ENCODE data around the gene PLCL2. TPM values are rescaled to one million over a fixed set of nuclear protein-coding genes. Genes with fewer than 3 reads are reported as not detected.

PLCL2 gene
- total and polyA plus RNA-seq, 2 donors, result 7.0 to 17.8 TPM

GRCh38 chr3:16886303-16886683 is 1.5 kb downstream of the PLCL2 start:
- Histone ChIP-seq H3K9me3 (ENCODE audit: control insufficient read depth in 2 of 2, insufficient read depth in 1 of 2, low read length in 1 of 2) (peaks cover 0 to 6% of the 10 kb centered on the region in 2 donors), H3K27me3 (ENCODE audit: control insufficient read depth in 2 of 2, insufficient read depth in 1 of 2, low read length in 1 of 2) (peaks cover 0 to 9% of the 10 kb centered on the region in 2 donors), H3K36me3 (ENCODE audit: control insufficient read depth in 2 of 2, insufficient read depth in 2 of 2, low read length in 1 of 2) (no peaks in the 10 kb centered on the region), H3K4me1 (ENCODE audit: control insufficient read depth in 2 of 2, insufficient read depth in 2 of 2, low read length in 2 of 2) (peaks cover 12 to 24% of the 10 kb centered on the region in 2 donors), H3K27ac (ENCODE audit: low read depth in 1 of 2, low read length in 1 of 2) (peak overlapping the region; percentile 47 to 48), H3K4me3 (ENCODE audit: low read length in 2 of 2) (peak overlapping the region; percentile 51 to 71)
- 21% methylated on average over 3 of the region's 3 CpGs for WGBS
- DNase-seq (ENCODE audit: low read depth in 6 of 9, low spot score in 9 of 9), result peak in 1 of 9 donors; percentile 43

GRCh38 chr3:16887130-16887529 is 2.4 kb downstream of the PLCL2 start:
- no peak for DNase-seq (ENCODE audit: low read depth in 6 of 9, low spot score in 9 of 9)
- H3K4me1 ChIP-seq (ENCODE audit: control insufficient read depth in 2 of 2, insufficient read depth in 2 of 2, low read length in 2 of 2), result peaks cover 12 to 24% of the 10 kb centered on the region in 2 donors
- no peak overlapping the region for H3K4me3 ChIP-seq (ENCODE audit: low read length in 2 of 2)
- no peak overlapping the region for H3K27ac ChIP-seq (ENCODE audit: low read depth in 1 of 2, low read length in 1 of 2)
- peaks cover 0 to 9% of the 10 kb centered on the region in 2 donors for H3K27me3 ChIP-seq (ENCODE audit: control insufficient read depth in 2 of 2, insufficient read depth in 1 of 2, low read length in 1 of 2)
- H3K36me3 ChIP-seq (ENCODE audit: control insufficient read depth in 2 of 2, insufficient read depth in 2 of 2, low read length in 1 of 2), result no peaks in the 10 kb centered on the region
- H3K9me3 ChIP-seq (ENCODE audit: control insufficient read depth in 2 of 2, insufficient read depth in 1 of 2, low read length in 1 of 2), result peaks cover 0 to 6% of the 10 kb centered on the region in 2 donors
- 95% methylated on average over 1 of the region's 1 CpG for WGBS

- DNase-seq (ENCODE audit: low read depth in 6 of 9, low spot score in 9 of 9), result no peak
- WGBS, result 26% methylated on average over 3 of the region's 3 CpGs
- no peak overlapping the region for H3K27ac ChIP-seq (ENCODE audit: low read depth in 1 of 2, low read length in 1 of 2)
Observed at GRCh38 chr3:16888356-16888755, 3.6 kb downstream of the PLCL2 start.

GRCh38 chr3:16888785-16889607 is 4.2 kb downstream of the PLCL2 start:
- DNase-seq (ENCODE audit: low read depth in 6 of 9, low spot score in 9 of 9), result peak in 4 of 9 donors; percentile 37 to 74 (median 54)
- WGBS, result 35% methylated on average over 9 of the region's 9 CpGs
- Histone ChIP-seq H3K4me1 (ENCODE audit: control insufficient read depth in 2 of 2, insufficient read depth in 2 of 2, low read length in 2 of 2) (peaks cover 8 to 19% of the 10 kb centered on the region in 2 donors), H3K27me3 (ENCODE audit: control insufficient read depth in 2 of 2, insufficient read depth in 1 of 2, low read length in 1 of 2) (no peaks in the 10 kb centered on the region), H3K36me3 (ENCODE audit: control insufficient read depth in 2 of 2, insufficient read depth in 2 of 2, low read length in 1 of 2) (no peaks in the 10 kb centered on the region), H3K27ac (ENCODE audit: low read depth in 1 of 2, low read length in 1 of 2) (no peak overlapping the region), H3K9me3 (ENCODE audit: control insufficient read depth in 2 of 2, insufficient read depth in 1 of 2, low read length in 1 of 2) (no peaks in the 10 kb centered on the region), H3K4me3 (ENCODE audit: low read length in 2 of 2) (no peak overlapping the region)

More at GRCh38 chr3:16888356-16888755, 3.6 kb downstream of the PLCL2 start:
- H3K9me3 ChIP-seq (ENCODE audit: control insufficient read depth in 2 of 2, insufficient read depth in 1 of 2, low read length in 1 of 2), result peaks cover 0 to 6% of the 10 kb centered on the region in 2 donors
- H3K27me3 ChIP-seq (ENCODE audit: control insufficient read depth in 2 of 2, insufficient read depth in 1 of 2, low read length in 1 of 2), result peaks cover 0 to 6% of the 10 kb centered on the region in 2 donors
- H3K4me3 ChIP-seq (ENCODE audit: low read length in 2 of 2), result no peak overlapping the region
- H3K36me3 ChIP-seq (ENCODE audit: control insufficient read depth in 2 of 2, insufficient read depth in 2 of 2, low read length in 1 of 2), result no peaks in the 10 kb centered on the region
- peaks cover 12 to 24% of the 10 kb centered on the region in 2 donors for H3K4me1 ChIP-seq (ENCODE audit: control insufficient read depth in 2 of 2, insufficient read depth in 2 of 2, low read length in 2 of 2)

- Histone ChIP-seq H3K4me3 (ENCODE audit: low read length in 2 of 2) (no peak overlapping the region), H3K9me3 (ENCODE audit: control insufficient read depth in 2 of 2, insufficient read depth in 1 of 2, low read length in 1 of 2) (no peaks in the 10 kb centered on the region), H3K4me1 (ENCODE audit: control insufficient read depth in 2 of 2, insufficient read depth in 2 of 2, low read length in 2 of 2) (peaks cover 8 to 19% of the 10 kb centered on the region in 2 donors), H3K27me3 (ENCODE audit: control insufficient read depth in 2 of 2, insufficient read depth in 1 of 2, low read length in 1 of 2) (no peaks in the 10 kb centered on the region), H3K36me3 (ENCODE audit: control insufficient read depth in 2 of 2, insufficient read depth in 2 of 2, low read length in 1 of 2) (no peaks in the 10 kb centered on the region), H3K27ac (ENCODE audit: low read depth in 1 of 2, low read length in 1 of 2) (no peak overlapping the region)
- no peak for DNase-seq (ENCODE audit: low read depth in 6 of 9, low spot score in 9 of 9)
- 96% methylated on average over 5 of the region's 5 CpGs for WGBS
Observed at GRCh38 chr3:16890597-16891333, 6.0 kb downstream of the PLCL2 start.

GRCh38 chr3:16893618-16894200 is 9.0 kb downstream of the PLCL2 start:
- Histone ChIP-seq H3K27me3 (ENCODE audit: control insufficient read depth in 2 of 2, insufficient read depth in 1 of 2, low read length in 1 of 2) (no peaks in the 10 kb centered on the region), H3K4me3 (ENCODE audit: low read length in 2 of 2) (no peak overlapping the region), H3K9me3 (ENCODE audit: control insufficient read depth in 2 of 2, insufficient read depth in 1 of 2, low read length in 1 of 2) (no peaks in the 10 kb centered on the region), H3K36me3 (ENCODE audit: control insufficient read depth in 2 of 2, insufficient read depth in 2 of 2, low read length in 1 of 2) (no peaks in the 10 kb centered on the region), H3K27ac (ENCODE audit: low read depth in 1 of 2, low read length in 1 of 2) (no peak overlapping the region), H3K4me1 (ENCODE audit: control insufficient read depth in 2 of 2, insufficient read depth in 2 of 2, low read length in 2 of 2) (peaks cover 8 to 33% of the 10 kb centered on the region in 2 donors)
- no peak for DNase-seq (ENCODE audit: low read depth in 6 of 9, low spot score in 9 of 9)
- 99% methylated on average over 1 of the region's 1 CpG for WGBS

GRCh38 chr3:16896094-16896627 is 11.4 kb downstream of the PLCL2 start:
- H3K36me3 ChIP-seq (ENCODE audit: control insufficient read depth in 2 of 2, insufficient read depth in 2 of 2, low read length in 1 of 2), result no peaks in the 10 kb centered on the region
- H3K27ac ChIP-seq (ENCODE audit: low read depth in 1 of 2, low read length in 1 of 2), result no peak overlapping the region

GRCh38 chr3:16896820-16897219 is 12.1 kb downstream of the PLCL2 start:
- Histone ChIP-seq H3K4me1 (ENCODE audit: control insufficient read depth in 2 of 2, insufficient read depth in 2 of 2, low read length in 2 of 2) (peaks cover 17 to 50% of the 10 kb centered on the region in 2 donors), H3K27me3 (ENCODE audit: control insufficient read depth in 2 of 2, insufficient read depth in 1 of 2, low read length in 1 of 2) (no peaks in the 10 kb centered on the region), H3K36me3 (ENCODE audit: control insufficient read depth in 2 of 2, insufficient read depth in 2 of 2, low read length in 1 of 2) (no peaks in the 10 kb centered on the region), H3K9me3 (ENCODE audit: control insufficient read depth in 2 of 2, insufficient read depth in 1 of 2, low read length in 1 of 2) (no peaks in the 10 kb centered on the region), H3K4me3 (ENCODE audit: low read length in 2 of 2) (no peak overlapping the region), H3K27ac (ENCODE audit: low read depth in 1 of 2, low read length in 1 of 2) (no peak overlapping the region)
- WGBS, result 93% methylated on average over 5 of the region's 5 CpGs
- no peak for DNase-seq (ENCODE audit: low read depth in 6 of 9, low spot score in 9 of 9)

More at GRCh38 chr3:16896094-16896627, 11.4 kb downstream of the PLCL2 start:
- 85% methylated on average over 5 of the region's 5 CpGs for WGBS
- H3K9me3 ChIP-seq (ENCODE audit: control insufficient read depth in 2 of 2, insufficient read depth in 1 of 2, low read length in 1 of 2), result no peaks in the 10 kb centered on the region
- H3K4me1 ChIP-seq (ENCODE audit: control insufficient read depth in 2 of 2, insufficient read depth in 2 of 2, low read length in 2 of 2), result peaks cover 10 to 43% of the 10 kb centered on the region in 2 donors
- H3K27me3 ChIP-seq (ENCODE audit: control insufficient read depth in 2 of 2, insufficient read depth in 1 of 2, low read length in 1 of 2), result no peaks in the 10 kb centered on the region
- DNase-seq (ENCODE audit: low read depth in 6 of 9, low spot score in 9 of 9), result no peak
- H3K4me3 ChIP-seq (ENCODE audit: low read length in 2 of 2), result no peak overlapping the region
